MM.1S (cell line): Measurements from ENCODE around the gene FUT8.

ENCODE experiments used
- EZH2 ChIP-seq: fragments of 300-600 bp; sonication (generic); optimal IDR thresholded peaks from 2 replicates; pipeline ENCODE3; 2017; ENCODE audit warnings: low read depth, mild to moderate bottlenecking, antibody characterized with exemption, low read length, mixed read lengths
- TF ChIP-seq, protein P1 (sequence below): fragments of 300-600 bp; sonication (generic); IDR thresholded peaks from 2 replicates; pipeline ENCODE4 v1.5.1; 2016; ENCODE audit warnings: antibody characterized with exemption, low read length, mixed read lengths

- TF ChIP-seq, protein P1, sequence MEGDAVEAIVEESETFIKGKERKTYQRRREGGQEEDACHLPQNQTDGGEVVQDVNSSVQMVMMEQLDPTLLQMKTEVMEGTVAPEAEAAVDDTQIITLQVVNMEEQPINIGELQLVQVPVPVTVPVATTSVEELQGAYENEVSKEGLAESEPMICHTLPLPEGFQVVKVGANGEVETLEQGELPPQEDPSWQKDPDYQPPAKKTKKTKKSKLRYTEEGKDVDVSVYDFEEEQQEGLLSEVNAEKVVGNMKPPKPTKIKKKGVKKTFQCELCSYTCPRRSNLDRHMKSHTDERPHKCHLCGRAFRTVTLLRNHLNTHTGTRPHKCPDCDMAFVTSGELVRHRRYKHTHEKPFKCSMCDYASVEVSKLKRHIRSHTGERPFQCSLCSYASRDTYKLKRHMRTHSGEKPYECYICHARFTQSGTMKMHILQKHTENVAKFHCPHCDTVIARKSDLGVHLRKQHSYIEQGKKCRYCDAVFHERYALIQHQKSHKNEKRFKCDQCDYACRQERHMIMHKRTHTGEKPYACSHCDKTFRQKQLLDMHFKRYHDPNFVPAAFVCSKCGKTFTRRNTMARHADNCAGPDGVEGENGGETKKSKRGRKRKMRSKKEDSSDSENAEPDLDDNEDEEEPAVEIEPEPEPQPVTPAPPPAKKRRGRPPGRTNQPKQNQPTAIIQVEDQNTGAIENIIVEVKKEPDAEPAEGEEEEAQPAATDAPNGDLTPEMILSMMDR, result no peak
- no peak for TF ChIP-seq EZH2
Observed at GRCh38 chr14:65770681-65771080, 358.2 kb downstream of the FUT8 start.
